RWPE2 (cell line): ENCODE data around the gene PLA2G7.

Experiments
- ATAC-seq: fragments of 200-7000 bp; cut with Tn5 transposase; 3 replicates; pipeline ENCODE4 v1.9.1; 2021; ENCODE audit warnings: low read depth
- DNase-seq: peaks from one replicate; pipeline ENCODE4 v3.0.0-alpha.2; 2020; ENCODE audit warnings: low spot score
- H3K27ac ChIP-seq: fragments of 450-650 bp; 2 replicates; pipeline ENCODE4 v1.5.1; 2017; ENCODE audit warnings: mild to moderate bottlenecking; ENCODE audit not compliant: poor library complexity, severe bottlenecking
- H3K27me3 ChIP-seq: fragments of 250-450 bp; sonication (Bioruptor Pico); 2 replicates; pipeline ENCODE4 v1.5.1; 2021; ENCODE audit warnings: mild to moderate bottlenecking, moderate library complexity; ENCODE audit not compliant: insufficient read depth, poor library complexity, severe bottlenecking
- H3K36me3 ChIP-seq: fragments of 250-450 bp; sonication (Bioruptor Pico); 2 replicates; pipeline ENCODE4 v1.5.1; 2020; ENCODE audit warnings: low read depth, mild to moderate bottlenecking, moderate library complexity
- H3K4me1 ChIP-seq: fragments of 250-450 bp; sonication (Bioruptor Pico); 2 replicates; pipeline ENCODE4 v1.5.1; 2021; ENCODE audit warnings: mild to moderate bottlenecking, moderate library complexity; ENCODE audit not compliant: insufficient read depth, poor library complexity, severe bottlenecking
- H3K4me3 ChIP-seq: fragments of 250-450 bp; sonication (Bioruptor Pico); 2 replicates; pipeline ENCODE4 v1.5.1; 2021; ENCODE audit warnings: mild to moderate bottlenecking, moderate library complexity; ENCODE audit not compliant: severe bottlenecking
- H3K9me3 ChIP-seq: fragments of 250-450 bp; sonication (Bioruptor Pico); 2 replicates; pipeline ENCODE4 v1.5.1; 2021; ENCODE audit warnings: mild to moderate bottlenecking, moderate library complexity; ENCODE audit not compliant: severe bottlenecking
- CTCF ChIP-seq: fragments of 450-650 bp; IDR thresholded peaks from one replicate; pipeline ENCODE4 v1.5.1; 2017; ENCODE audit warnings: mild to moderate bottlenecking, moderate library complexity; ENCODE audit not compliant: poor library complexity, severe bottlenecking

PLA2G7 gene

GRCh38 chr6:46711491-46711890 lies 23.7 kb downstream of the PLA2G7 start:
- Histone ChIP-seq H3K4me1 (peaks cover 8% of the 10 kb centered on the region), H3K36me3 (no peaks in the 10 kb centered on the region), H3K4me3 (no peak overlapping the region), H3K9me3 (no peaks in the 10 kb centered on the region), H3K27me3 (no peaks in the 10 kb centered on the region), H3K27ac (no peak overlapping the region)
- ATAC-seq (no peak), DNase-seq (no peak)
- TF ChIP-seq CTCF = no peak

GRCh38 chr6:46706464-46706863 lies 28.7 kb downstream of the PLA2G7 start:
- ATAC-seq (no peak), DNase-seq (no peak)
- H3K4me1 ChIP-seq = no peaks in the 10 kb centered on the region
- no peaks in the 10 kb centered on the region for H3K9me3 ChIP-seq
- H3K36me3 ChIP-seq = no peaks in the 10 kb centered on the region
- no peaks in the 10 kb centered on the region for H3K27me3 ChIP-seq
- no peak for TF ChIP-seq CTCF
- H3K4me3 ChIP-seq = no peak overlapping the region
- H3K27ac ChIP-seq = no peak overlapping the region

- H3K4me3 ChIP-seq = no peak overlapping the region
- DNase-seq (no peak), ATAC-seq (peak; percentile 82)
- H3K36me3 ChIP-seq = no peaks in the 10 kb centered on the region
- no peaks in the 10 kb centered on the region for H3K9me3 ChIP-seq
- no peaks in the 10 kb centered on the region for H3K4me1 ChIP-seq
- no peak overlapping the region for H3K27ac ChIP-seq
- peak; percentile 59 for TF ChIP-seq CTCF
- no peaks in the 10 kb centered on the region for H3K27me3 ChIP-seq
Measured at GRCh38 chr6:46704562-46704961, 30.6 kb downstream of the PLA2G7 start.

- no peak overlapping the region for H3K27ac ChIP-seq
- no peak overlapping the region for H3K4me3 ChIP-seq
- no peaks in the 10 kb centered on the region for H3K36me3 ChIP-seq
- H3K27me3 ChIP-seq = no peaks in the 10 kb centered on the region
- no peaks in the 10 kb centered on the region for H3K9me3 ChIP-seq
- ATAC-seq (no peak), DNase-seq (no peak)
- no peak for TF ChIP-seq CTCF
- no peaks in the 10 kb centered on the region for H3K4me1 ChIP-seq
Measured at GRCh38 chr6:46699970-46700369, 35.2 kb downstream of the PLA2G7 start.

GRCh38 chr6:46690911-46691451 lies 44.2 kb downstream of the PLA2G7 start:
- Histone ChIP-seq H3K27me3 (no peaks in the 10 kb centered on the region), H3K4me3 (no peak overlapping the region), H3K9me3 (no peaks in the 10 kb centered on the region), H3K27ac (no peak overlapping the region), H3K4me1 (no peaks in the 10 kb centered on the region), H3K36me3 (no peaks in the 10 kb centered on the region)
- no peak for DNase-seq
- no peak for ATAC-seq
- no peak for TF ChIP-seq CTCF
